HepG2 (cell line): ENCODE data around the gene SLC22A23. TPM values are rescaled to one million over a fixed set of nuclear protein-coding genes. Genes with fewer than 3 reads are reported as not detected.

Experiments
- ARID4A ChIP-seq: sonication (generic); formaldehyde crosslinking; IDR thresholded peaks from 2 replicates; pipeline ENCODE4 v1.5.0; 2020; ENCODE audit warnings: mild to moderate bottlenecking, missing genetic modification reagents, borderline replicate concordance
- BRD4 ChIP-seq: sonication (generic); formaldehyde crosslinking; IDR thresholded peaks from 2 replicates; pipeline ENCODE4 v1.4.0; 2020; ENCODE audit warnings: missing genetic modification reagents
- CBX5 ChIP-seq: sonication (generic); formaldehyde crosslinking; IDR thresholded peaks from 2 replicates; pipeline ENCODE4 v1.4.0; 2020; ENCODE audit warnings: missing genetic modification reagents, borderline replicate concordance
- CSRNP1 ChIP-seq: sonication (generic); formaldehyde crosslinking; IDR thresholded peaks from 2 replicates; pipeline ENCODE4 v1.8.1; 2023; ENCODE audit warnings: mild to moderate bottlenecking, missing genetic modification reagents
- GLI4 ChIP-seq: sonication (generic); formaldehyde crosslinking; IDR thresholded peaks from 2 replicates; pipeline ENCODE4 v1.5.1; 2020; ENCODE audit warnings: missing genetic modification reagents, mild to moderate bottlenecking, moderate library complexity, borderline replicate concordance
- NR1H2 ChIP-seq: sonication (generic); formaldehyde crosslinking; IDR thresholded peaks from 2 replicates; pipeline ENCODE4 v1.8.1; 2022; ENCODE audit warnings: low read depth, missing genetic modification reagents, borderline replicate concordance
- NR2F2 ChIP-seq: IDR thresholded peaks from 2 replicates; pipeline ENCODE4 v1.6.1; 2012; ENCODE audit warnings: low read depth, inconsistent platforms, borderline replicate concordance
- TBX2 ChIP-seq: sonication (generic); formaldehyde crosslinking; IDR thresholded peaks from 2 replicates; pipeline ENCODE4 v1.5.0; 2020; ENCODE audit warnings: missing genetic modification reagents, mild to moderate bottlenecking, borderline replicate concordance
- TCF7 ChIP-seq: sonication (generic); IDR thresholded peaks from 2 replicates; pipeline ENCODE4 v1.6.1; 2016; ENCODE audit warnings: antibody characterized with exemption, low read depth
- ZNF333 ChIP-seq: sonication (generic); formaldehyde crosslinking; IDR thresholded peaks from 2 replicates; pipeline ENCODE4 v1.4.0; 2020; ENCODE audit warnings: mild to moderate bottlenecking, missing genetic modification reagents, borderline replicate concordance
- ZNF33A ChIP-seq: sonication (generic); formaldehyde crosslinking; IDR thresholded peaks from 2 replicates; pipeline ENCODE4 v1.5.1; 2020; ENCODE audit warnings: missing genetic modification reagents, mild to moderate bottlenecking, moderate library complexity, borderline replicate concordance
- ZNF607 ChIP-seq: sonication (generic); formaldehyde crosslinking; IDR thresholded peaks from 2 replicates; pipeline ENCODE4 v1.5.1; 2020; ENCODE audit warnings: missing genetic modification reagents, mild to moderate bottlenecking, borderline replicate concordance
- ZNF616 ChIP-seq: sonication (generic); formaldehyde crosslinking; IDR thresholded peaks from 2 replicates; pipeline ENCODE4 v1.5.0; 2020; ENCODE audit warnings: low read depth, mild to moderate bottlenecking, missing genetic modification reagents
- polyA plus RNA-seq, 8 experiments: library from polyadenylated mRNA; depleted of rRNA in 3 of 8; stranded (reverse) in 7 of 8; unstranded in 1 of 8; fragments of >200 nt; fragmentation: Illumina TruSeq in 4 of 8; extraction: Trizol in 4 of 8; gene quantifications; 2 replicates each; pipeline versions ENCODE4 v1.2.1 to v1.2.3, GENCODE V29; 2011 to 2016; ENCODE audit warnings: low read depth in 4 of 8, missing spikeins in 1 of 8, mixed read lengths in 1 of 8; ENCODE audit not compliant: insufficient read depth in 1 of 8
- total RNA-seq, 5 experiments: library from RNA; depleted of rRNA; stranded (reverse); fragments of >200 nt; fragmentation: Illumina TruSeq; extraction: Trizol; gene quantifications; 2 replicates each; pipeline ENCODE4 v1.2.3, GENCODE V29; 2016; ENCODE audit warnings: low read depth in 1 of 5
- TF ChIP-seq, protein P1 (sequence below): IDR thresholded peaks from 2 replicates; pipeline ENCODE4 v1.6.1; 2016; ENCODE audit warnings: missing compliant biosample characterization, missing genetic modification reagents, borderline replicate concordance
- TF ChIP-seq, protein P2 (sequence below): sonication (generic); formaldehyde crosslinking; IDR thresholded peaks from 2 replicates; pipeline ENCODE4 v1.5.0; 2020; ENCODE audit warnings: missing genetic modification reagents
- TF ChIP-seq, protein P3 (sequence below): sonication (generic); formaldehyde crosslinking; IDR thresholded peaks from 2 replicates; pipeline ENCODE4 v1.9.0; 2021; ENCODE audit warnings: missing genetic modification reagents, borderline replicate concordance

Gene SLC22A23
- total and polyA plus RNA-seq, 2 of the 13 experiments (the other 11 are each of a cell fraction or from before 2014, with no cell fraction given): 11.8 to 17.5 TPM

DNA sequence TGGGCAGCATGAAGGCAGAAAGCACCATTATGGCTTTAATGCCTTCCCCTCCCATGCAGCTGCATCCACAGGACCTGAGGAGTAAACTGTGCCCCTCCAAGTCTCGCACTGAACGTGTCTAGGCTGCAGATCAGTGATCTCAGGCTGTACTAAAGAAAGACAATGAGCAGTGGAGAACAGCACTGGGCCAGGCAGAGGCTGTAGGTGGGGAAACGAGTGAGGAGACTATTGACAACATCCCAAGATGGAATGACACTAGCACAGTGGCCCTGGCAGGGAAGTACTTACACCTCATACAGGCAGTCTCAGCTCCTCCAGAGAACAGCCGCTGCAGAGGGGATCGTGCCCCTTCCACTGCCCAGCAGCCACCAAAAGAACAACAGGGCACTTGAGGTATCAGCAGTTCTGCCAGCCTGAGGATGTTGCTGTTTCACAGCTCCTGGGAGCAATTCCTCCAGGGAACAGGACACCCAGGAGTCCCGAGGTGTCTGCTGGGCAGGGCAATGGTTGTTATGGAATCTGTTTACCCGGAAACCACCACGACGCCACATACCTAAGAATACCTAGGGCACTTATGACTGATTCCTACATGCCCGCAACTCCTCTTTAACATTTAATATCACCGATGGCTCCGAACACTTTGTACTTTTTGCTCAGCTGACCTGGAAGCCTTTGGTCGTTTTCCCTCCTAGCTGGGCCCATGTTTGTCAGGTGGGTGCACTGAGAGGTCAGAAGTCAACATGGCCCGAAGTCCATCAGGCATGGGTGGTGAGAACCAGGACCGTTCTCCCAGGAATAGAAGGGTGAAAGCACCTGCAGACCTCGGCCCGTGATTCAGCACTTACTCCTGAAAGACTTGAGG is 79.1 kb downstream of the SLC22A23 start (continued):
- TF ChIP-seq NR1H2 (CRISPR knock-in tag): no peak
- TF ChIP-seq, protein P1, sequence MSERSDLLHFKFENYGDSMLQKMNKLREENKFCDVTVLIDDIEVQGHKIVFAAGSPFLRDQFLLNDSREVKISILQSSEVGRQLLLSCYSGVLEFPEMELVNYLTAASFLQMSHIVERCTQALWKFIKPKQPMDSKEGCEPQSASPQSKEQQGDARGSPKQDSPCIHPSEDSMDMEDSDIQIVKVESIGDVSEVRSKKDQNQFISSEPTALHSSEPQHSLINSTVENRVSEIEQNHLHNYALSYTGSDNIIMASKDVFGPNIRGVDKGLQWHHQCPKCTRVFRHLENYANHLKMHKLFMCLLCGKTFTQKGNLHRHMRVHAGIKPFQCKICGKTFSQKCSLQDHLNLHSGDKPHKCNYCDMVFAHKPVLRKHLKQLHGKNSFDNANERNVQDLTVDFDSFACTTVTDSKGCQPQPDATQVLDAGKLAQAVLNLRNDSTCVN: 0 out of 2 replicates have a peak, but pooled peaks have one; percentile 58
- TF ChIP-seq ZNF607: peak; percentile 83
- peak; percentile 46 for TF ChIP-seq TCF7
- TF ChIP-seq TBX2: peak; percentile 47; the same call in 1 of the 2 replicates
- TF ChIP-seq NR2F2: peak; percentile 78; the same call in 1 of the 2 replicates
- TF ChIP-seq CBX5 (CRISPR knock-in tag): no peak
- TF ChIP-seq, protein P2, sequence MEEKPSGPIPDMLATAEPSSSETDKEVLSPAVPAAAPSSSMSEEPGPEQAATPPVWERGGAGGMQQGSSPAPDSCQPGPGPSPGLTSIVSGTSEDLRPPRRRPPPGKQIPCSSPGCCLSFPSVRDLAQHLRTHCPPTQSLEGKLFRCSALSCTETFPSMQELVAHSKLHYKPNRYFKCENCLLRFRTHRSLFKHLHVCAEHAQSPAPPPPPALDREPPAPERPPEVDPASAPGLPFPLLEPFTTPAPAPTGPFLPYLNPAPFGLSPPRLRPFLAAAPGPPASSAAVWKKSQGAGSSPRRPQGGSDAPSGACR (CRISPR knock-in tag): 0 out of 2 replicates have a peak, but pooled peaks have one; percentile 21
- 0 out of 2 replicates have a peak, but pooled peaks have one; percentile 55 for TF ChIP-seq ZNF33A
- peak; percentile 60; the same call in 1 of the 2 replicates for TF ChIP-seq BRD4 (CRISPR knock-in tag)
- TF ChIP-seq ZNF616: peak; percentile 79; the same call in 1 of the 2 replicates
- TF ChIP-seq CSRNP1 (CRISPR knock-in tag): peak; percentile 26; the same call in 1 of the 2 replicates
- TF ChIP-seq, protein P3, sequence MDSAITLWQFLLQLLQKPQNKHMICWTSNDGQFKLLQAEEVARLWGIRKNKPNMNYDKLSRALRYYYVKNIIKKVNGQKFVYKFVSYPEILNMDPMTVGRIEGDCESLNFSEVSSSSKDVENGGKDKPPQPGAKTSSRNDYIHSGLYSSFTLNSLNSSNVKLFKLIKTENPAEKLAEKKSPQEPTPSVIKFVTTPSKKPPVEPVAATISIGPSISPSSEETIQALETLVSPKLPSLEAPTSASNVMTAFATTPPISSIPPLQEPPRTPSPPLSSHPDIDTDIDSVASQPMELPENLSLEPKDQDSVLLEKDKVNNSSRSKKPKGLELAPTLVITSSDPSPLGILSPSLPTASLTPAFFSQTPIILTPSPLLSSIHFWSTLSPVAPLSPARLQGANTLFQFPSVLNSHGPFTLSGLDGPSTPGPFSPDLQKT (CRISPR knock-in tag): no peak
- peak; percentile 73; the same call in 1 of the 2 replicates for TF ChIP-seq ZNF333 (CRISPR knock-in tag)
- peak; percentile 46; the same call in 1 of the 2 replicates for TF ChIP-seq ARID4A (CRISPR knock-in tag)
- TF ChIP-seq GLI4 (CRISPR knock-in tag): 0 out of 2 replicates have a peak, but pooled peaks have one; percentile 40
